Motor neuron (in vitro differentiated cells): Measurements from ENCODE around the gene ASIC2. TPM values are rescaled to one million over a fixed set of nuclear protein-coding genes. Genes with fewer than 3 reads are reported as not detected.
A peak's percentile ranks its signal among the peaks of the same experiment; 100 is the strongest.

Experiments
- ATAC-seq, 8 experiments: fragments of 200-7000 bp; cut with Tn5 transposase; replicated peaks in 6 of 8; 2 replicates each; pipeline ENCODE4 v1.8.0; 2021; ENCODE audit warnings: mild to moderate bottlenecking in 8 of 8, moderate library complexity in 8 of 8
- H3K27ac ChIP-seq, 2 donors: fragments of 250-450 bp; sonication (Bioruptor Pico); 2 replicates each; pipeline ENCODE4 v1.9.0; 2021; ENCODE audit warnings: antibody characterized with exemption in 2 of 2, mild to moderate bottlenecking in 2 of 2, moderate library complexity in 1 of 2
- H3K4me1 ChIP-seq, 2 donors: fragments of 250-450 bp; sonication (Bioruptor Pico); replicated peaks in 1 of 2; 2 replicates each; pipeline ENCODE4 v1.6.1; 2021; ENCODE audit warnings: antibody characterized with exemption in 2 of 2, mild to moderate bottlenecking in 2 of 2, moderate library complexity in 1 of 2
- H3K4me3 ChIP-seq, 5 donors: fragments of 250-450 bp; sonication (Bioruptor Pico); 2 replicates each; pipeline ENCODE4 v1.9.0; 2021; ENCODE audit warnings: antibody characterized with exemption in 5 of 5, mild to moderate bottlenecking in 5 of 5, moderate library complexity in 4 of 5
- WGBS, 10 experiments: fragments of 450-650 bp; shearing (Covaris generic); methylation state at CpG; one replicate each; pipeline ENCODE4 v1.0.0; 2022; 5-methylcytosine and 5-hydroxymethylcytosine counted together
- in situ Hi-C, 9 experiments: fragments of 400-800 bp; cut with MboI; loops; one replicate each; pipeline ENCODE4 v1.15.0; 2021; ENCODE audit warnings: low sequenced_read_pairs in 9 of 9, low pct_unique_long_range_greater_than_20kb in 2 of 9; ENCODE audit not compliant: unreplicated experiment in 9 of 9
- total RNA-seq, 8 experiments: library from RNA; unstranded; fragments of 300-600 nt; gene quantifications; 2 replicates each; pipeline versions ENCODE4 v1.2.3 to v1.2.4, GENCODE V29; 2022

ASIC2 gene
- total RNA-seq, 8 experiments from 2014 or later: 0.66 to 8.2 (median 1.8) TPM

DNA sequence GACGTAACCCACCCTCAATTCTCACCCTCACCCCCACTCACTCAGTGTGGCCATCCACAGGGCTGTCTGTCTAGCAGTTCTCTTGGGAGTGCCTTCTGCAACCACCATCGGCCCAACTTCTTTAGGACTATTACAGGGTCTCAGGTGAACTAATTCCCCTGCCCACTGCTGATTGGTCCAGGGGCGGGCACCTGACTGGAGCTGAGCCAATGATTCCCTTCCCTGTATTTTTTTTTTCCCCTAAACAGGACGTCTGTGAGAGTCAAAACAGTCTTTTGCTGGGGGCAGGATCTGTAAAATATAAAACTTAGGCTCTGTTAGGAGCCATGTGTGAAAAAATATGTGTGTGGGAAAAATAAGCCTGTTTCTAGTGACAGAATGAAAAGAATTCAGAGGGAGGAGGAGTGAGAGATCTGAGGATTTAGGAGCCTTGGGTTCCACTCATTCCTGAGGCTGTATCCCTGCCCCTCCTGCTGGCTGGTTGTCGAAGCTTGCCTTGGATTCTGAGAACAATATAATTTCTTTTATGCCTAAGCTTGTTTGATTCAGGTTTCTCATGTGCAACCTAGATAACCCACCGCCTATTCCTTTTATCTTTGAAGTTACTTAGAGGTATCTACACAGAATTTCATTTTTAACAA is 186.4 kb downstream of the ASIC2 start:
- in situ Hi-C loops: no loop called here
- 0 to 83% (median 55%) methylated on average over 1 to 4 of the region's 6 CpGs; no CpG with 5 or more reads in 2 of the 10 experiments for WGBS, 10 experiments
- Histone ChIP-seq H3K27ac (no peak overlapping the region), H3K4me3 (no peak overlapping the region), H3K4me1 (no peaks in the 10 kb centered on the region)
- ATAC-seq: peak in 1 of 8 experiments; percentile 34

- 10 to 100% (median 72%) methylated on average over 1 to 3 of the region's 3 CpGs for WGBS, 10 experiments
- in situ Hi-C loops: no loop called here
Measured at GRCh38 chr17:33105911-33106310, 187.2 kb downstream of the ASIC2 start.

DNA sequence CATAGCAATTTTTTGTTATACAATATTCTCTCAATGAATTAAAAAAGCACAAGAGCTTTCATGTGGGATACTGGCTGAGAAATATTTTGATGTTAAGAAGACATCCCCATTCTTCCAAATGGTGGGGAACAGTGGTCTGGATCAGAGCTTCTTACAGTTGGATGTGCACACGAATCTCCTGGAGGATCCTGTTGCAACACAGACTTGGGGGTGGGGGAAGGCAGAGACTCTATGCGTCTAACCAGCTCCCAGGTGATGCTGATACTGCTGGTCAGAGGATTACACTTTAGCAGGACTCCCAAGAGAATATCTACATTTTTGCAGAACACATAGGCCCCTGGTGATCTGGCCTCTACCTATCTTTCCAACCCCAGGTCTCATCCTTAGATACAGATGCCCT is 193.2 kb downstream of the ASIC2 start:
- H3K4me1 ChIP-seq: no peaks in the 10 kb centered on the region
- in situ Hi-C loops: no loop called here
- no peak overlapping the region for H3K27ac ChIP-seq
- H3K4me3 ChIP-seq: no peak overlapping the region
- ATAC-seq: no peak
- 40 to 75% (median 65%) methylated on average over 1 to 2 of the region's 2 CpGs; no CpG with 5 or more reads in 5 of the 10 experiments for WGBS, 10 experiments

More at GRCh38 chr17:33105911-33106310, 187.2 kb downstream of the ASIC2 start:
- H3K4me1 ChIP-seq: no peaks in the 10 kb centered on the region
- ATAC-seq: peak in 2 of 8 experiments; percentile 87 to 92
- H3K4me3 ChIP-seq: no peak overlapping the region
- H3K27ac ChIP-seq: no peak overlapping the region

DNA sequence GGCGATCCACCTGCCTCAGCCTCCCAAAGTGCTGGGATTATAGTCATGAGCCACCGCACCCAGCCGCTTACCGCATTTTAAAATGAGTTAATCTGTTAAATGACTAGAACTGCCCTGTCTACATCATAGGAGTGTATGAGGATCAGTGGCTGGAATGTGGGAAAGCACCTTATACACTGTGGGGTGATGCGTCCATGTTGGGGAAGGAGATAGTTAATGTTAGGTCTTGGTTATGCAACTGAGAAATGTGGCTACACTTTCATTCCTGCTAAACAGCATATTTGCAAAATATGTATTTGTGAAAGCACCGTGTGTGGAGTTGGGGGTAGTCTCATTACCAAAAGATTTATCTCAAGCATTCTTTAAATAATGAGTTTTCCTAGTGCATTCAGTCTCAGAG is 193.8 kb downstream of the ASIC2 start:
- in situ Hi-C loops: no loop called here

DNA sequence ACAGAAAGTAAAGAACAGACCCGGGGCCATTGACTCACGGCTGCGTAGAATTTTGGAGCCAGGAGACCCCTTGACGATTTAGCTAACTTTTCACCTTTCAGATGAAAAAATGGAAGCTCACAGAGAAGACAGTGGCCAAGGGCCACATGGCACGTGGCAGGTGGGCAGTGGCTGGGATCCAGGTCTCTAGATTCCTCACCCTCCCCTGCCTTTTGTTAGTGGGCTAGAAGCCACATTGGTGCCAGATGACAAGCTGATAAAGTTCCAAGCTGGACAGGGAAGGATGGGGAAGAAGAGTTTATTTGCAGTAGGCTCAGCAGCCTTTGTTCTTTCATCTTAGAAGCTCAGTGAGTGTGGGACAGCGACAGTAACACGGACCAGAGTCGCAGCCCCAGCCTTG is 195.7 kb downstream of the ASIC2 start:
- no peaks in the 10 kb centered on the region for H3K4me1 ChIP-seq
- H3K4me3 ChIP-seq: no peak overlapping the region
- in situ Hi-C loops: no loop called here
- no peak overlapping the region for H3K27ac ChIP-seq
- 11 to 93% (median 86%) methylated on average over 3 to 6 of the region's 8 CpGs; no CpG with 5 or more reads in 1 of the 10 experiments for WGBS, 10 experiments
- ATAC-seq: no peak

More for the DNA sequence above, 193.8 kb downstream of the ASIC2 start:
- no peak overlapping the region for H3K27ac ChIP-seq
- no peak overlapping the region for H3K4me3 ChIP-seq
- no peaks in the 10 kb centered on the region for H3K4me1 ChIP-seq
- WGBS, 10 experiments: 40 to 100% (median 90%) methylated on average over 1 to 5 of the region's 6 CpGs; no CpG with 5 or more reads in 5 of the 10 experiments
- no peak for ATAC-seq

DNA sequence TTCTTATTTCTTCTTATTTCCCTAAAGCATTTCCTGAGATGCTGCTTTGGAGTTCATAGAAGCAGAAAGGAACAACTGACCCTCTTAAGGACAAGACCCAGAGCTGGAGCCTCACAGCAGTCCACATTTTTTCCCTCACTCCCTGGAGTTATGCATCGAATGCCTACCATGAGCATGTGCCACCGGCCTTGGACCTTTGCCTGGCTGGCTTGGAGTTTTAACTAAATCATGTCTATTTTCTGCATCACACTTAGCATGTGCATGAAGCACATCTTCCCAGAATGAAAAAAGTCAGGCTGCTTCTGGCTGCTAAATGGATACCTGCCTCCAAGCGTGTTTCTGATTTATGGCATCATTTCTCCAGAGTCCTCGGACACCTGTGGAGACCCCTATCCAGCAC is 196.9 kb downstream of the ASIC2 start:
- ATAC-seq: no peak
- in situ Hi-C loops: no loop called here
- WGBS, 10 experiments: 6 to 100% (median 89%) methylated on average over 2 to 3 of the region's 4 CpGs; no CpG with 5 or more reads in 4 of the 10 experiments
- Histone ChIP-seq H3K27ac (no peak overlapping the region), H3K4me3 (no peak overlapping the region), H3K4me1 (no peaks in the 10 kb centered on the region)

- 0 to 97% (median 45%) methylated on average over 1 to 5 of the region's 5 CpGs; no CpG with 5 or more reads in 3 of the 10 experiments for WGBS, 10 experiments
- no peak overlapping the region for H3K4me3 ChIP-seq
- no peaks in the 10 kb centered on the region for H3K4me1 ChIP-seq
- peak in 1 of 8 experiments; percentile 26 for ATAC-seq
- H3K27ac ChIP-seq: no peak overlapping the region
- in situ Hi-C loops: no loop called here
Measured at GRCh38 chr17:33091271-33091670, 201.8 kb downstream of the ASIC2 start.

DNA sequence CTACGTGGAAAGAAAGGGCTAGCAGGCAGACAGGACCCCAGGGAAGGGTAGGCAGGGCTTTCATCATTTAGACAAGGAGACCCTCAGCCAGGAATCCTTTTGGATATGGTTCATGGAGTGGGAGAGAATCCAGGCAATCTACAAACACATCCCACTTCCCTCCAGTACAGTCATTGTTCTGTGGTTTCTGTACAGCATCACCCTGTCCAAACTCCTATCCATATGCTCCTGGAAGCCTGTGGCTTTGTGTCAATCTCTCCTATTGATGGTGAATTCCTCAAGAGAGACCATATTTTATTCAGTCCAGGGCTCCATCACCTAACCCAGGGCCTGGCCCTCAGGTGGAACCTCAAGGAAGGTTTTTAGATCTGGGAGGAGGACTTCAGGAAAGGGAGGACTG is 202.3 kb downstream of the ASIC2 start:
- Histone ChIP-seq H3K4me3 (no peak overlapping the region), H3K27ac (no peak overlapping the region), H3K4me1 (no peaks in the 10 kb centered on the region)
- ATAC-seq: no peak
- in situ Hi-C loops: no loop called here
- 0% methylated on average over 1 of the region's 1 CpG; no CpG with 5 or more reads in 9 of the 10 experiments for WGBS, 10 experiments

DNA sequence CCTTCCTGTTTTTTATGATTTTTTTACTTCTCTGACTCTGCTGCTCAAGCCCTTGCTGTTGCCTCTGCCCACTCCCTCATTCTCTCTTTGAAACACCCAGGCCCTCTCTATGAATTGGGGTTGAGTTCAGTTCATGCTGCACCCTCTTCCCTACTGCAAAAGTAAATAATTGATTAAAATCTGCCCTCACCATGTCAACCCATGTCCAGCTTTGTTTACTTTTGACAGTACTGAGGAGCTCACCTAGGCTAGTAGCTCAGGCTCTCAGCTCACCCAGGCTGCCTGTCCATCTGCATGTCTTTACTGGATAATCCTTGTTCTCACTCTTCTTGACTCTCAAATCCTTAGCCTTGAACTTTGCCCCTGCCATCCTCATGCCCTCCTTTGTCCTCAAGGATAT is 206.2 kb downstream of the ASIC2 start:
- no peak for ATAC-seq
- Histone ChIP-seq H3K4me3 (no peak overlapping the region), H3K27ac (no peak overlapping the region), H3K4me1 (no peaks in the 10 kb centered on the region)
- in situ Hi-C loops: no loop called here

DNA sequence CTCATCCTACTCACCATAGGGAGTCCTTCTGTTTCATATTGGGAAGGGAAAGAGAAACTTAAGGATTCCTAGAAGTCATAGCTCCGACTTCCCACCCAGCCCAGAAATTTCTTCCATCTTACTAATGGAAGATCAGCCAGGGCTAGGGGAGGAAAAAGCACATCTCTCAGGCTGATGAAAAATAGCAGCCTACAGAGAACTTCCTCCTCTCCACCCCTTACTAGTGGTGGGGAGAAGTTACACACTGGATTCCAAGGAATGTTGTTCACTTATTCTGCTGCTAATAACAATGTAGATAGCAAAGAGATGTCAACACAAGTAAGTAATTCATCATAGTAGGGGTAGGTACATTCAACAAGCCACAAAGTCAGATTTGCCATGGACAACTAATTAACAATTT is 207.1 kb downstream of the ASIC2 start:
- ATAC-seq: peak in 1 of 8 experiments; percentile 29
- no peak overlapping the region for H3K27ac ChIP-seq
- 13 to 100% (median 43%) methylated on average over 1 of the region's 1 CpG; no CpG with 5 or more reads in 4 of the 10 experiments for WGBS, 10 experiments
- H3K4me3 ChIP-seq: no peak overlapping the region
- H3K4me1 ChIP-seq: no peaks in the 10 kb centered on the region
- in situ Hi-C loops: no loop called here

GRCh38 chr17:33085256-33085655 is 207.8 kb downstream of the ASIC2 start:
- WGBS, 10 experiments: 15 to 96% (median 73%) methylated on average over 2 to 3 of the region's 3 CpGs; no CpG with 5 or more reads in 1 of the 10 experiments
- Histone ChIP-seq H3K27ac (no peak overlapping the region), H3K4me1 (no peaks in the 10 kb centered on the region), H3K4me3 (no peak overlapping the region)
- ATAC-seq: no peak
- in situ Hi-C loops: no loop called here

GRCh38 chr17:33084755-33085154 is 208.3 kb downstream of the ASIC2 start:
- Histone ChIP-seq H3K4me3 (no peak overlapping the region), H3K4me1 (no peaks in the 10 kb centered on the region), H3K27ac (no peak overlapping the region)
- WGBS, 10 experiments: 0 to 100% (median 84%) methylated on average over 1 to 2 of the region's 2 CpGs; no CpG with 5 or more reads in 2 of the 10 experiments
- in situ Hi-C loops: no loop called here
- ATAC-seq: peak in 2 of 8 experiments; percentile 38 to 50

DNA sequence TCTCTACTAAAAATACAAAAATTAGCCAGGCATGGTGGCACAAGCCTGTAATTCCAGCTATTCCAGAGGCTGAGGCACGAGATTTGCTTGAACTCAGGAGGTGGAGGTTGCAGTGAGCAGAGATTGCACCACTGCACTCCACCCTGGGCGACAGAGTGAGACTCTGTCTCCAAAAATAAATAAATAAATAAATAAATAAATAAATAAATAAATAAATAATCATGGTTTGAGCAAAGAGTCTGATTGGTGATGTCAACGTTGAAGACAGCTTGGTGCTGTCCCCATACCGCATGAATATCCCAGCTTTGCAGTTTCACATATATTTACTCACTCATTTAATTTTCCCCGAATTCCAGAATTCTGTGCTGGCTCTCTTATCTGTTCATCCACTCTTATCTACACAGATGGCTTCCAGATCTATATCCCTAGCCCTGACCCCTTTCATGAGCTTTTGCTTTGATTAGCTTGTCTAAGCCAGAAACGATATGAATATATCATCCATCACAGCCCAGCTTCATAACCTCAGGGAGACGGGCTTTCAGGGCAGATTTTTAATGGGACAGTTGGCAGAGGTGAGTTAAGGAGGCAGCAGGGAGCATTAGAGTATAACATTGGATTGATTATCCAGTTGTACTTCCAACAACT is 210.4 kb downstream of the ASIC2 start:
- in situ Hi-C loops: no loop called here
- ATAC-seq: no peak
- H3K4me3 ChIP-seq: no peak overlapping the region
- no peaks in the 10 kb centered on the region for H3K4me1 ChIP-seq
- WGBS, 10 experiments: 8 to 100% (median 68%) methylated on average over 1 to 7 of the region's 7 CpGs; no CpG with 5 or more reads in 2 of the 10 experiments
- no peak overlapping the region for H3K27ac ChIP-seq
